H1 (cell line): ENCODE data around the gene PPP1R14B. TPM values are rescaled to one million over a fixed set of nuclear protein-coding genes. Genes with fewer than 3 reads are reported as not detected.

Experiments used
- CTCF ChIA-PET: fragments of 300-600 bp; sonication (Branson Sonifier 250); formaldehyde crosslinking; loops from one replicate; lab custom pipeline; 2021; ENCODE audit not compliant: partially characterized antibody; lab: Charles Lee
- POLR2A ChIA-PET: fragments of 300-600 bp; sonication (Branson Sonifier 250); formaldehyde crosslinking; loops from one replicate; lab custom pipeline; 2021; ENCODE audit warnings: inconsistent platforms; ENCODE audit not compliant: partially characterized antibody; lab: Charles Lee
- DNase-seq, 2 experiments: peaks; one replicate each; pipeline versions ENCODE4 v3.0.0 to v3.0.0-alpha.2; 2010 to 2022; ENCODE audit warnings: low spot score in 2 of 2, low read depth in 1 of 2, mixed read lengths in 1 of 2
- FAIRE-seq: peaks from 2 replicates; lab custom pipeline; 2011; peaks lifted over from hg19 to GRCh38; lab: Jason Lieb, UNC
- H2AFZ ChIP-seq: 2 replicates; pipeline ENCODE4 v1.8.1; 2012; ENCODE audit warnings: low read length, inconsistent platforms
- H2AK5ac ChIP-seq: 2 replicates; pipeline ENCODE4 v1.6.1; 2013; ENCODE audit warnings: low read depth, low read length
- H2BK120ac ChIP-seq: replicated peaks from 2 replicates; pipeline ENCODE3; 2013; ENCODE audit warnings: low read depth, low read length, inconsistent platforms
- H2BK12ac ChIP-seq: 2 replicates; pipeline ENCODE4 v1.6.1; 2013; ENCODE audit warnings: low read depth, low read length
- H2BK15ac ChIP-seq: 2 replicates; pipeline ENCODE4 v1.6.1; 2013; ENCODE audit warnings: low read length
- H2BK20ac ChIP-seq: 2 replicates; pipeline ENCODE4 v1.6.1; 2013; ENCODE audit warnings: low read length
- H2BK5ac ChIP-seq: 2 replicates; pipeline ENCODE4 v1.6.1; 2013; ENCODE audit warnings: low read depth, low read length
- H3K14ac ChIP-seq: 2 replicates; pipeline ENCODE4 v1.6.1; 2013; ENCODE audit warnings: inconsistent platforms; ENCODE audit not compliant: insufficient read length
- H3K18ac ChIP-seq: 2 replicates; pipeline ENCODE4 v1.6.1; 2013; ENCODE audit warnings: low read length; ENCODE audit errors: extremely low read depth
- H3K23ac ChIP-seq: 2 replicates; pipeline ENCODE4 v1.6.1; 2013; ENCODE audit warnings: inconsistent platforms; ENCODE audit not compliant: insufficient read length
- H3K23me2 ChIP-seq: 2 replicates; pipeline ENCODE4 v1.6.1; 2013; ENCODE audit warnings: low read depth, low read length
- H3K27ac ChIP-seq: 2 replicates; pipeline ENCODE4 v1.6.1; 2011; ENCODE audit warnings: low read depth, low read length, inconsistent platforms
- H3K27me3 ChIP-seq, 4 experiments: replicated peaks in 1 of 4; 1 replicate in 1 of 4; 2 replicates in 3 of 4; pipeline versions ENCODE4 v1.6.1 to v1.8.1; 2011 to 2013; ENCODE audit warnings: low read length in 3 of 4, mild to moderate bottlenecking in 3 of 4, inconsistent platforms in 2 of 4, mixed read lengths in 2 of 4, moderate library complexity in 1 of 4; ENCODE audit not compliant: control insufficient read depth in 3 of 4, insufficient read depth in 3 of 4; ENCODE audit errors: extremely low read depth in 1 of 4
- H3K36me3 ChIP-seq, 4 experiments: 2 replicates each; pipeline versions ENCODE4 v1.6.1 to v1.8.1; 2011 to 2013; ENCODE audit warnings: mild to moderate bottlenecking in 4 of 4, low read length in 3 of 4, moderate library complexity in 2 of 4, control low read depth in 1 of 4, inconsistent platforms in 1 of 4; ENCODE audit not compliant: insufficient read depth in 4 of 4, control insufficient read depth in 2 of 4
- H3K4ac ChIP-seq: replicated peaks from 2 replicates; pipeline ENCODE3; 2013; ENCODE audit warnings: low read length, low read depth, mixed read lengths, inconsistent platforms; ENCODE audit not compliant: insufficient read length
- H3K4me1 ChIP-seq, 4 experiments: replicated peaks in 1 of 4; 1 replicate in 1 of 4; 2 replicates in 3 of 4; pipeline versions ENCODE4 v1.6.1 to v1.8.1; 2011 to 2013; ENCODE audit warnings: low read length in 3 of 4, inconsistent platforms in 2 of 4, mixed read lengths in 1 of 4; ENCODE audit not compliant: insufficient read depth in 4 of 4, control insufficient read depth in 3 of 4
- H3K4me2 ChIP-seq, 2 experiments: 2 replicates each; pipeline versions ENCODE4 v1.6.1 to v1.8.1; 2011 to 2013; ENCODE audit warnings: low read depth in 2 of 2, low read length in 2 of 2, control low read depth in 1 of 2, inconsistent platforms in 1 of 2, mild to moderate bottlenecking in 1 of 2; ENCODE audit not compliant: insufficient read depth in 1 of 2
- H3K4me3 ChIP-seq, 4 experiments: fragments of 200-600, 300-600 bp in 1 of 4; sonication (generic), shearing (Covaris generic), sonication (Bioruptor Twin) in 1 of 4; 2 replicates each; pipeline versions ENCODE4 v1.5.1 to v1.8.1; 2011 to 2016; ENCODE audit warnings: low read length in 4 of 4, low read depth in 3 of 4, control low read depth in 2 of 4, inconsistent platforms in 2 of 4, mild to moderate bottlenecking in 2 of 4, mixed read lengths in 1 of 4, moderate library complexity in 1 of 4; ENCODE audit not compliant: insufficient read depth in 2 of 4; ENCODE audit errors: extremely low read depth in 1 of 4
- H3K56ac ChIP-seq: replicated peaks from 2 replicates; pipeline ENCODE3; 2013; ENCODE audit warnings: low read depth, mild to moderate bottlenecking, mixed read lengths, low read length, inconsistent platforms; ENCODE audit not compliant: insufficient read length
- H3K79me1 ChIP-seq: 2 replicates; pipeline ENCODE4 v1.6.1; 2013; ENCODE audit warnings: low read depth, low read length, control low read depth
- H3K79me2 ChIP-seq, 2 experiments: 2 replicates each; pipeline versions ENCODE4 v1.6.1 to v1.8.1; 2012 to 2013; ENCODE audit warnings: low read length in 2 of 2, mild to moderate bottlenecking in 2 of 2, inconsistent platforms in 1 of 2; ENCODE audit not compliant: insufficient read depth in 2 of 2, control insufficient read depth in 1 of 2
- H3K9ac ChIP-seq, 4 experiments: replicated peaks in 1 of 4; 1 replicate in 1 of 4; 2 replicates in 3 of 4; pipeline versions ENCODE4 v1.6.1 to v1.8.1; 2011 to 2013; ENCODE audit warnings: low read depth in 3 of 4, low read length in 3 of 4, control low read depth in 2 of 4, mild to moderate bottlenecking in 2 of 4, moderate library complexity in 2 of 4, inconsistent platforms in 1 of 4; ENCODE audit errors: extremely low read depth in 1 of 4
- H3K9me3 ChIP-seq, 2 experiments: 2 replicates each; pipeline versions ENCODE4 v1.6.1 to v1.8.1; 2012 to 2013; ENCODE audit warnings: mild to moderate bottlenecking in 2 of 2, moderate library complexity in 2 of 2, control low read depth in 1 of 2, inconsistent platforms in 1 of 2, low read depth in 1 of 2, low read length in 1 of 2, mixed read lengths in 1 of 2; ENCODE audit not compliant: insufficient read depth in 2 of 2
- H4K20me1 ChIP-seq, 2 experiments: replicated peaks in 1 of 2; 2 replicates each; pipeline versions ENCODE3 to v1.8.1; 2011 to 2013; ENCODE audit warnings: inconsistent platforms in 2 of 2, low read length in 2 of 2, mild to moderate bottlenecking in 1 of 2; ENCODE audit not compliant: insufficient read depth in 2 of 2, control insufficient read depth in 1 of 2
- H4K5ac ChIP-seq: 2 replicates; pipeline ENCODE4 v1.6.1; 2013; ENCODE audit warnings: low read length, low read depth, mixed read lengths, inconsistent platforms; ENCODE audit not compliant: insufficient read length
- H4K8ac ChIP-seq: 2 replicates; pipeline ENCODE4 v1.8.0; 2013; ENCODE audit warnings: mild to moderate bottlenecking, moderate library complexity, low read length, inconsistent platforms; ENCODE audit not compliant: insufficient read depth; ENCODE audit errors: extremely low read depth
- H4K91ac ChIP-seq: replicated peaks from 2 replicates; pipeline ENCODE3; 2013; ENCODE audit warnings: low read length, mixed read lengths, inconsistent platforms; ENCODE audit not compliant: insufficient read length
- CBX8 ChIP-seq: fragments of 300-800, 300-1000 bp; sonication (generic); IDR thresholded peaks from 2 replicates; pipeline ENCODE4 v1.7.1; 2016; ENCODE audit warnings: low read depth, low read length, borderline replicate concordance
- GABPA ChIP-seq: IDR thresholded peaks from 2 replicates; pipeline ENCODE4 v1.6.1; 2011; ENCODE audit warnings: mild to moderate bottlenecking, low read length, moderate library complexity, borderline replicate concordance; ENCODE audit not compliant: insufficient read depth
- HDAC2 ChIP-seq, 2 experiments: fragments of 300-600 bp in 1 of 2; sonication (generic) in 1 of 2; IDR thresholded peaks; 2 replicates each; pipeline ENCODE4 v1.6.1; 2011 to 2012; ENCODE audit warnings: low read depth in 2 of 2, low read length in 2 of 2, mild to moderate bottlenecking in 2 of 2, moderate library complexity in 2 of 2, borderline replicate concordance in 1 of 2, inconsistent platforms in 1 of 2
- HDAC6 ChIP-seq: IDR thresholded peaks from one replicate; pipeline ENCODE4 v1.7.1; 2012; ENCODE audit warnings: low read depth, mild to moderate bottlenecking, inconsistent platforms, low read length, moderate library complexity
- KDM4A ChIP-seq: IDR thresholded peaks from one replicate; pipeline ENCODE4 v1.7.1; 2012; ENCODE audit warnings: low read depth, mild to moderate bottlenecking, moderate library complexity, low read length, inconsistent platforms; ENCODE audit not compliant: severe bottlenecking
- NANOG ChIP-seq: IDR thresholded peaks from 2 replicates; pipeline ENCODE4 v1.6.1; 2011; ENCODE audit warnings: low read length, low read depth, mild to moderate bottlenecking, inconsistent platforms; ENCODE audit not compliant: insufficient read depth, poor library complexity, severe bottlenecking
- POLR2A ChIP-seq, 2 experiments: IDR thresholded peaks; 1 replicate in 1 of 2; 2 replicates in 1 of 2; pipeline ENCODE4 v1.6.1; 2011; ENCODE audit warnings: low read depth in 2 of 2, low read length in 2 of 2, mild to moderate bottlenecking in 2 of 2; ENCODE audit errors: control extremely low read depth in 1 of 2
- SIN3A ChIP-seq, 2 experiments: IDR thresholded peaks in 1 of 2; conservative IDR thresholded peaks in 1 of 2; 2 replicates each; pipeline ENCODE4 v1.6.1; 2011 to 2012; ENCODE audit warnings: low read length in 2 of 2, improper control_type of control experiment in 1 of 2, low read depth in 1 of 2, mild to moderate bottlenecking in 1 of 2
- SP1 ChIP-seq: IDR thresholded peaks from 2 replicates; pipeline ENCODE4 v1.6.1; 2011; ENCODE audit warnings: low read depth, low read length
- TCF12 ChIP-seq: IDR thresholded peaks from 2 replicates; pipeline ENCODE4 v1.6.1; 2011; ENCODE audit warnings: low read depth, mild to moderate bottlenecking, low read length
- WGBS, 2 experiments: shearing (Covaris generic) in 1 of 2; methylation state at CpG; one replicate each; pipeline versions ENCODE4 v1.1.6 to v1.1.7; 2013 to 2015; ENCODE audit warnings: low lambda C conversion rate in 2 of 2, mixed read lengths in 2 of 2, inconsistent platforms in 1 of 2, low coverage in 1 of 2, missing lambda C conversion rate in 1 of 2; ENCODE audit not compliant: insufficient replicate concordance in 2 of 2, insufficient coverage in 1 of 2, insufficient read length in 1 of 2; ENCODE audit errors: extremely low coverage in 1 of 2, missing lambda C conversion rate in 1 of 2; 5-methylcytosine and 5-hydroxymethylcytosine counted together
- polyA plus RNA-seq, 7 experiments: library from polyadenylated mRNA; depleted of rRNA in 3 of 7; stranded (reverse) in 5 of 7; unstranded in 2 of 7; fragments of >200 nt in 5 of 7; fragments of 200-250 nt in 2 of 7; gene quantifications; 1 replicate in 5 of 7; 2 replicates in 1 of 7; 4 replicates in 1 of 7; pipeline versions ENCODE4 v1.2.1 to v1.2.3, GENCODE V29; 2011 to 2013; ENCODE audit warnings: missing spikeins in 2 of 7, mixed read lengths in 2 of 7
- total RNA-seq: library from RNA; stranded (reverse); fragmentation: NEBNext Ultra II Directional; extraction: Animal tissue kit (Norgen Biotek cat#: 25700); gene quantifications from 2 replicates; pipeline ENCODE4 v1.2.1, GENCODE V29; 2021

The PPP1R14B gene
- total and polyA plus RNA-seq, 2 of the 8 experiments (the other 6 are each of a cell fraction or from before 2014, with no cell fraction given), result 265 to 419 TPM

DNA sequence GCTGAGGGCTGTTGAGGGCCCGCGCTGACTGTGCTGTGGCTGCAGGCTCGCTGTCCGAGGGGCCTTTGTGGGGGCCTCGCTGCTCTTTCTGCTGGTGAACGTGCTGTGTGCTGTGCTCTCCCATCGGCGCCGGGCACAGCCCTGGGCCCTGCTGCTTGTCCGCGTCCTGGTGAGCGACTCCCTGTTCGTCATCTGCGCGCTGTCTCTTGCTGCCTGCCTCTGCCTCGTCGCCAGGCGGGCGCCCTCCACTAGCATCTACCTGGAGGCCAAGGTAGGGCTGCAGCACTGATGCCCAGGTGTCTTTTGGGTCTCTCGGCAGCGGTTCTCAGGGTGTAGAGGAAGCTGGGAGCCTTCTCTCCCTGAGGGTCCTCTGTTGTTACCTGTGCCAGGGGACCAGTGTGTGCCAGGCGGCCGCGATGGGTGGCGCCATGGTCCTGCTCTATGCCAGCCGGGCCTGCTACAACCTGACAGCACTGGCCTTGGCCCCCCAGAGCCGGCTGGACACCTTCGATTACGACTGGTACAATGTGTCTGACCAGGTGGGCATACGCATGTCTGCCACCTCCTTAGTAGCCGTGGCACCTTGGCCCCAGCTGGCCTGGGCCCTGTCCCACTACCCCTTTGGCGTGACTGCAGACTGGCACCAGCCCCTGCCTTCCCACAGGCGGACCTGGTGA is 41.1 kb upstream of the PPP1R14B start:
- no peak overlapping the region for H3K4me3 ChIP-seq
- CTCF ChIA-PET, result interaction anchor here (1.0 to 11.4 kb wide), 4 partner anchors 15 to 24 kb away, joined by 3 to 134 read pairs (median 4); partner anchors contain the start of genes CATSPERZ and ESRRA

More for the DNA sequence above, 41.1 kb upstream of the PPP1R14B start:
- FAIRE-seq (no peak), DNase-seq (no peak)
- Histone ChIP-seq H3K27me3 (peaks cover 28 to 38% (median 36%) of the 10 kb centered on the region in 4 experiments; a peak in 6 of 7 replicates), H3K4ac (no peak overlapping the region), H2BK120ac (no peak overlapping the region), H2BK12ac (no peak overlapping the region), H4K8ac (no peak overlapping the region), H2BK5ac (0 out of 2 replicates have a peak overlapping the region, but pooled peaks have one; percentile 44), H2BK15ac (no peak overlapping the region), H4K91ac (no peak overlapping the region), H3K4me2 (no peak overlapping the region), H3K79me2 (no peaks in the 10 kb centered on the region), H2AFZ (no peak overlapping the region), H3K9ac (no peak overlapping the region), H4K5ac (no peak overlapping the region), H3K4me1 (peaks cover 0 to 14% (median 7%) of the 10 kb centered on the region in 4 experiments; a peak in 5 of 7 replicates), H3K36me3 (peaks cover 0 to 9% (median 0%) of the 10 kb centered on the region in 4 experiments; a peak in 1 of 8 replicates), H3K23ac (no peak overlapping the region), H3K23me2 (peaks cover 15% of the 10 kb centered on the region; the same call in 1 of the 2 replicates), H3K79me1 (no peaks in the 10 kb centered on the region), H3K27ac (no peak overlapping the region), H3K14ac (no peak overlapping the region), H3K18ac (no peak overlapping the region), H3K9me3 (no peaks in the 10 kb centered on the region), H2AK5ac (no peak overlapping the region), H4K20me1 (peaks cover 5 to 17% of the 10 kb centered on the region in 2 experiments), H2BK20ac (no peak overlapping the region)
- 95% methylated on average over 33 of the region's 33 CpGs; no CpG with 5 or more reads in 1 of the 2 experiments for WGBS, 2 experiments
- POLR2A ChIA-PET, result interaction anchor here (0.9 to 9.5 kb wide), 3 partner anchors 13 to 42 kb away, joined by 3 to 79 read pairs (median 4); no protein-coding TSS in a partner anchor
- TF ChIP-seq CBX8 (no peak), TCF12 (no peak), HDAC6 (no peak), HDAC2 (IDR thresholded peaks at IDR 0.05; ENCODE audit: borderline replicate concordance in 1 of 2, low read depth in 2 of 2, low read length in 2 of 2) (no peak), GABPA (no peak), SP1 (no peak), KDM4A (no peak), SIN3A (conservative IDR thresholded peaks at IDR 0.05 in 1 of 2, IDR thresholded peaks at IDR 0.05 in 1 of 2; ENCODE audit: low read depth in 1 of 2, low read length in 2 of 2) (no peak), POLR2A (IDR thresholded peaks at IDR 0.05; ENCODE audit: control extremely low read depth in 1 of 2, low read depth in 2 of 2, low read length in 2 of 2) (no peak), NANOG (no peak)
- TF ChIP-seq, all 59 proteins: peak for 0
- no peak overlapping the region for H3K56ac ChIP-seq
